GM21360 (cell line): ENCODE results near the gene PTH.
A peak's percentile ranks its signal among the peaks of the same experiment; 100 is the strongest.

Source experiments
- ATAC-seq: cut with Tn5 transposase; IDR thresholded peaks from one replicate; pipeline ENCODE4 v1.9.1; 2021; ENCODE audit warnings: mild to moderate bottlenecking, moderate library complexity; ENCODE audit not compliant: unreplicated experiment

Gene PTH

DNA sequence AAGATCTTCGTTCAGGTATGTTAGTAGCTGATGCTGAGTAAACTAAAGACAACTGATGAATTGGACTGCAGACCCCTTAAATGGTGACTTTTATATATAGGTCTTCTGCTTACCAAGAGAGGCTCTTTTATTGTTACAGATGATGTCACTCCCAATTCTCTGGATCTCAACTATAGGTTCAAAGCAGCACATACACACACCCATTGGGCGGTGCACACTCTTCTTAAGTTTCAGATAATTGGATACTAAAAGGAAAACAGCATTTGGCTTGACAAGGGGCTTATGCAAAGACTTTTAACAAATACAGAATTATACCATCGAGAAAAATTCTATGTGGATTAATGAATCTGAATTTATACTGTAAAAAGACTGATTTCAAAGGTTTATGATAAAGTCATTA lies at the start of gene PTH:
Gene PTH (minus strand): TSS at position 69 of the 400 bp plus-strand sequence. CDS start 3,142 bp downstream, outside the sequence.
- ATAC-seq, result no peak

DNA sequence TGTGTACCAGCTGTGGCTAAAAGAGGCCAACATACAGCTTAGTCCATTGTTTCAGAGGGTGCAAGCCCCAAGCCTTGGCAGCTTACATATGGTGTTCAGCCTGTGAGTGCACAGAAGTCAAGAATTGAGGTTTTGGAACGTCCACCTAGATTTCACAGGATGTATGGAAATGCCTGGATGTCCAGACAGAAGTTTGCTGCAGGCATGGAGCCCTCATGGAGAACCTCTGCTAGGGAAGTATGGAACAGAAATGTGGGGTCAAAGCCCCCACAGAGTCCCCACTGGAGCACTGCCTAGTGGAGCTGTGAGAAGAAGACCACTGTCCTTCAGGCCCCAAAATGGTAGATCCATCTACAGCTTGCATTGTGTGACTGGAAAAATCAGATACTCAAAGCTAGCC lies 42.2 kb upstream of the PTH start:
- ATAC-seq, result no peak

DNA sequence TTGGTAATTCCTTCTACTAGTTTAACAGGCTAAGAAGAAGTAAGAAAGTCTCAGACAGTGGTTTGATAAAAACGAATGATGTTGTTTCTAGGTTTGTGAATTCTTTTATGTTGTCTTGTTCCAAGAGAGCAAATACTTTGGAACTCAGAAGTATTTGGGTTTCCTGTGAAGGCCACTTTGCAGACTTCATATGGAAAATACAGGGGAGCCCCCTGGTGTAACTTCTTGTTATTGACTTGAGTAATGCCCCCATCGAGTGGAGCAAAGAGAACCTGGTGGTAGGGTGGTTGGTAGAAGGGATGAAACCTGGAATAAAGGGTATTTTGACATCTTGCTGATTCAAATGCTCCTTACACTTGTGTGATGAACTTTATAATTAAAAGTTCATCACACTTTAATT lies 40.0 kb upstream of the PTH start:
- ATAC-seq, result no peak

DNA sequence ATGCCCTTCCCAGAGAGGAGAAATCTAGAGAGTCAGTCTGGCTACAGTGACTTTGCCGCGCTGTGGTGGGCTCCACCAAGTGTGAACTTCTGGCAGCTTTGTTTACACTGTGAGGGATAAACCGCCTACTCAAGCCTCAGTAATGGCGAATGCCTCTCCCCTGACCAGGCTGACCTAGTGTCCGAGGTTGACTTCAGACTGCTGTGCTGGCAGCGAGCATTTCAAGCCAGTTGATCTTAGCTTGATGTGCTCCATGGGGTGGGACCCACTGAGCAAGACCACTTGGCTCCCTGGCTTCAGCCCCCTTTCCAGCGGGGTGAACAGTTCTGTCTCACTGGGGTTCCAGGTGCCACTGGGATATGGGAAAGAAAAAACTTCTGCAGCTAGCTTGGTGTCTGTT lies 38.6 kb upstream of the PTH start:
- no peak for ATAC-seq

DNA sequence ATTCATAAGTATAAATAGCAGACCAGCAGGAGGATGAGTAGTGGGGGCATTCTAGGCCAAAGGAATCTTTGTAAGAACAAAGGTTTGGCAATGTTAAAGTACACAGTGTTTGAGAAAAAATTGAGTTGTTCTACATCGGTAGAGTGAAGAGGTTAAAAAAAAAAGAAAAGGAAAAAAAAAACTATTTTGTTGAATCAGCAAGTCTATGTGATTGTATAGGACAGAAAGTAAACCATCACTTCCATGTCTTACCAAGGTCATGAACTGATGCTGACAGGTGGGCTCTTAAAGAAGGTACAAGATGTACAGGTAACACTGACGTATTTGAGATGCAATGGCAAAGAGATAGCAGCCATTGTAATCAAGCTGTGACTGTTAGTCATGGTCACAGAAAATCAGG lies 29.5 kb upstream of the PTH start:
- ATAC-seq, result no peak

DNA sequence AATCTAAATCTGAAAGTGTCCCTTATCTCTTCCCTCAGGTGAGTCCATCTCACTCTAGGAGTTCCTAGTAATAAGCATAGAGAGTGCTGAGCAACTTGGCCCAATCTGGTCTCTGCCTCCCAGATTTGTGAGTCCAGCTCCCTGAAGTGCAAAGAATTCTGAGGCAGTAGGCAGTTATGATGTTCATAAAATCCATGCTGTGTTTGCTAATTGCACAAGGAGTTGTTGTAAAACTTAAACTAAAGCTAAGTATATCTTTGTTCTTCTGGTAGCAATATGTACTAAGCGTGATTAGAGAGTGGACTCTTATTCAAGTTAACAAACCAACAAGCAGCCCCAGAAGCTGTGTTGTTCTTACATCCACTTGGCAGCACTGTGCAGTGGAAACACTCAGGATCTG lies 7.6 kb upstream of the PTH start:
- ATAC-seq, result no peak

DNA sequence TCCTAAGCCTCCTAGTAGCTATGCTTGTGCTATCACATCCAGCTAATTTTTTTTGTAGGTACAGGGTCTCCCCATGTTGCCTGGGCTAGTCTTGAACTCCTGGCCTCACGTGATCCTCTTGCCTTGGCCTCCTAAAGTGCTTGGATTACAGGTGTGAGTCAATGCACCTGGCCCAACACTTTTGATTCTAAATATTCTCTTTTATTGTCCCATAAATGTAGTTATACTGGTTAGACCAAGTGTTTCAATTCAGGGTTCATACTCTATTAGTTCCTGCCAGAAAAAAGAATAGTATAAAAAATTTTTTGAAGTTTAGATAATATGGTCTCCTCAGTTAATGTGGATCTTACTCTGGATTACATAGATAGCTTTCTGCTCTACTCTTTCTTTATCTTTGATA lies 6.7 kb upstream of the PTH start:
- no peak for ATAC-seq

DNA sequence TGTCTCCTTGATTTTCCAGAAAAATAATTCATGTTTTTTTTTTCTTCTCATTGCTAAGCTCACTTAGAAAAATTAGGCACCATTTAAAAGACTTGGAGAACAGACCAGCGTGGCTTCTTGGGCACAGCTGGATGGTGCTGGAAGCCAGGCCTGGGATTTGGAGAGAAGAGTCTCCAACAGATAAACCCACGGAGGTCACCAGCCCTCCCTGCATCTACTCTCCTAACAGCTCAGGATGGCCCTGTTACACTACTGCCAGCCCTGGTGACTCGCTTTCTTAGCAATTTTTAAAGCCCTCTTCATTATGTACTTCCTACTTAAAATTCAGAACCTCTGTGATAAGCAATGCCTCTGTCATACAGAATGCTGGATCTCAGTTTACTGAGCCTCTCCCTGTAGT lies 1.7 kb downstream of the PTH start:
- no peak for ATAC-seq

DNA sequence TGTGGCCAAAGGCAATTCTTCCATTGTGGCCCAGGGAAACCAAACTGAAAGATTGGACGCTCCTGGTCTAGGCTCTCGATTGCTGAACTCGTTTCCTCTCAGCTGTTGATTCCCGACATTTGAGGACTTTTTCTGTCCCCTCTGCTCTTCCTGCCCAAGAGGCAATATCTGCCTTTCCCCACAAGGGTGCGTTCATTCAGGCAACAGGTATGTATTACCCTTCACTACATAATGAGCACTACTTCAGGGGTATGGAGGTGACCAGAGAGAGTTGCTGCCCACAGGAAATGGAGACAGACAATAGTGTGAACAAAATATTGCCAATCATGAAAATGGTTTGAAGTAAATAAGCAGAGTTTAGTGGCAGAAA lies 8.2 kb downstream of the PTH start:
- ATAC-seq, result peak; percentile 66

DNA sequence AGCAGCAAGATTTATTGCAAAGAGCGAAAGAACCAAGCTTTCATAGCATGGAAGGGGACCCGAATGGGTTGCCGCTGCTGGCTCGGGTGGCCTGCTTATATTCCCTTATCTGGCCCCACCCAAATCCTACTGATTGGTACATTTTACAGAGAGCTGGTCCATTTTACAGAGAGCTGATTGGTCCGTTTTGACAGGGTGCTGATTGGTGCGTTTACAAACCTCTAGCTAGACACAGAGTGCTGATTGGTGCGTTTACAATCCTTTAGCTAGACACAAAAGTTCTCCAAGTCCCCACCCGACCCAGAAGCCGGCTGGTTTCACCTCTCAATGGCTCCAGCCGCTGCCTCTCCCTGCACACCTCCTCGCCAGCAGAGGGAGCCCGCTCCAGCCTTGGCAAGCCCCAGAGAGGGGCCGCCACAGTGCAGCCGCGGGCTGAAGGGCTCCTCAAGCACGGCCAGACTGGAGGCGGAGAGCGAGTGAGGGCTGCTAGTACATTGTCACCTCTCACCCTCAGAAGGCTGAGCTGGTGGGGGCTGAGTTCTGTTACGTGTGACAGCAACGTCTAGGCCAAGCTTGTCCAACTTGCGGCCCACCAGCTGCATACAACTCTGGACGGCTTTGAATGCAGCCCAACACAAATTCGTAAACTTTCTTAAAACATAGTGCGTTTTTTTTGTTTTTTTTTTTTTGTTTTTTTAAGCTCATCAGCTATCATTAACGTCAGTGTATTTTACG lies 8.7 kb downstream of the PTH start:
- peak; percentile 89 for ATAC-seq

DNA sequence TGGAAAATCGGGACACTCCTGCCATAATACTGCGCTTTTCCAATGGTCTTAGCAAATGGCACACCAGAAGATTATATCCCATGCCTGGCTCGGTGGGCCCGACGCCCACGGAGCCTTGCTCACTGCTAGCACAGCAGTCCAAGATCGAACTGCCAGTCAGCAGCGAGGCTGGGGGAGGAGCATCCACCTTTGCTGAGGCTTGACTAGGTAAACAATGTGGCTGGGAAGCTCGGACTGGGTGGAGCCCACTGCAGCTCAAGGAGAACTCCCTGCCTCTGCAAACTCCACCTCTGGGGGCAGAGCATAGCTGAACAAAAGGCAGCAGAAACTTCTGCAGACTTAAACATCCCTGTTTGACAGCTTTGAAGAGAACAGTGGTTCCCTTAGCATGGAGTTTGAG lies 15.6 kb downstream of the PTH start:
- no peak for ATAC-seq

DNA sequence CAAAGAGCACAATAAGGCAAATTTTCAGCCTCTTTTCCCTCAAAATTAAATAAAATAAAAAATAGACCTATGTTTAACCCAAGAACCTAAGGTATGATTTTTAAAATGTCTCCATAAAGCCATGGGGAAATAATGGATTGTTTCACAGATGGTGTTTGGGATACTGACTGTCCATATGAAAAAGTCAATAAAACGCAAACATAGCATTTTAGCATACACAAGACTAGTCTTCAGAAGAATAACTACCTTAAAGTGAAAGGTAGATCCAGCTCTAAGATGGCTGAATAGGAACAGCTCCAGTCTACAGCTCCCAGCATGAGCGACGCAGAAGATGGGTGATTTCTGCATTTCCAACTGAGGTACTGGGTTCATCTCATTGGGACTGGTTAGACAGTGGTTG lies 16.1 kb downstream of the PTH start:
- no peak for ATAC-seq

DNA sequence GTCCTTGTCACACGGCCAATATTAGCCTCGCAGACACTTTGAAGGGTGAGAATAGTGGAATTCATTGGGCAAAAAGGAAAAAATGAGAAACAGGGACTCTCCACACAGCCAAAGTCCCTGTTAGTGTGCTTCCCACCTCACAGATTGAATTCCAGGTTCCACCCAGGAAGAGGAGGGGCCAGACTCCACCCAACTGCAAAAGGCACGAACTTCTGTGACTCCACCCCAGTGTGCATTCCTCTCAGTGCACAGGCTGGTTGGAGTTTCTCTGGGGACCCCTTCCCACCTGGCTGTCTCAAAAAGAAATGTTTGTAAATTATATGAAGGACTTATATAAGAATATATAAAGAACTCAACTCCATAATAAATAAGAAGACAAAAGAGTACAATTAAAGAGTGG lies 20.7 kb downstream of the PTH start:
- no peak for ATAC-seq

DNA sequence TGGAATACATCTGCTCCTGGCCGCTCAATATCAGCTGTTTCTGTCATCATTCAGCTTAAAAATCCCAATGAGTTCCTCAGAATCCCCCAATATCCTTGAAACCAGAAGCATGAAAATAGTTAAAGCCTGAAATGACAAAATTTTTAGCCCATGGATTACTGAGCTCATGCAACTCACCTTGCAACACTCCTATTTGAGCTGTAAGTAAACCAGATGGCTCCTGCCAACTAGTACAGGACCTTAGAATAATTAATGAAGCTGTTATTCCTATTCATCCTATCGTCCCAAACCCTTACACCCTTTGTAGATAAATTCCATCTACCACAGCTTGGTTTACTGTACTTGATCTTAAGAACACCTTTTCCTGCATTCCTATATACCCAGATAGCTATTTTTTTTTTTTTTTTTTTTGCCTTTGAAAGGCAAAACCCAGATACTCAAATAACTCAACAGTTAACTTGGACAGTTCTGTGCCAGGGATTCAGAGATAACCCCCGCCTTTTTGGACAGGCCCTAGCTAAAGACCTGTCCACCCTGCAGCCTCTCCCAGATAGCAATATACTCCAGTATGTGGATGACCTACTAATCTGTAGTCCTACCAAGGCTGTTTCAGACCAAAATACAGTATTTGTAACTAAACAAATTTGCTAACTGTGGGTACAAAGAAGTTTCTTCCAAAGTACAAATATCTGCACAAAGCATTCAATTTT lies 22.6 kb downstream of the PTH start:
- ATAC-seq, result no peak

DNA sequence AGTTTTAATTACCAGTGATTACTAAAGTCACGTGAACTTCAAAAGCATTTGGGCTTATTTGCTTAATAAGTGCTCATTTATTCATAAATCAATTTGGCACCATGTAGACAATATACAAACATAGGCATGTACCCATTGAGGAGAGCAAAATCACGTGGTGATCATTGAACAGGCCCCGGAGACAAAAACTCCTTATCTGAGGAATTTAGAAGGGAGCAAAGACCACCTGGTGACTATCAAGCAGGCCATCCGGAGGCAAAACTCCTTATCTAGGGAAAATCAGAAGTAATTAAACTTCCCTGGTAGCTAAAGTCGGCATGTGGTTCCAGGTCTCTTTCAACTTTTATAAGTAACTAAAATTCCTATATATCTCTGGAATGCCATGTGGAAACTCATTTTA lies 27.0 kb downstream of the PTH start:
- ATAC-seq, result no peak

DNA sequence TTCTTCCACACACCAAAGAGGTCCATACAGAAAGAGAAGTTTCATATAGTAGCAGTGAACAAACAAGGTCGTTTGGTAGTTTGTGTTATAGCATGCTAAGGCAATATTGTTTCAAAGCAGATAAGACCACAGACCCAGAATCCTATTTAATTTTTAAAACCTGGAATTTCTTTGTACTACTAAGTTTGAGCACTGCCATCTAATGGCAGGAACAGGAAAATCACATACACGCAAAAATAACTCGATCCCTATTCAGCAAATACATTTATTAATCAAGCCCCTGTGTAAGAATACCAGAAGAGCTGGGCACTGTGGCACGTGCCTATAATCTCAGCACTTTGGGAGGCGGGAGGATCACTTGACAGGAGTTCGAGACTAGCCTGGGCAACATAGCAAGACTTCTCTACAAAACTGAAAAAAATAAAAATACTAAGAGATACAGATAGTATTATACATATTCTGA lies 29.9 kb downstream of the PTH start:
- ATAC-seq, result no peak

DNA sequence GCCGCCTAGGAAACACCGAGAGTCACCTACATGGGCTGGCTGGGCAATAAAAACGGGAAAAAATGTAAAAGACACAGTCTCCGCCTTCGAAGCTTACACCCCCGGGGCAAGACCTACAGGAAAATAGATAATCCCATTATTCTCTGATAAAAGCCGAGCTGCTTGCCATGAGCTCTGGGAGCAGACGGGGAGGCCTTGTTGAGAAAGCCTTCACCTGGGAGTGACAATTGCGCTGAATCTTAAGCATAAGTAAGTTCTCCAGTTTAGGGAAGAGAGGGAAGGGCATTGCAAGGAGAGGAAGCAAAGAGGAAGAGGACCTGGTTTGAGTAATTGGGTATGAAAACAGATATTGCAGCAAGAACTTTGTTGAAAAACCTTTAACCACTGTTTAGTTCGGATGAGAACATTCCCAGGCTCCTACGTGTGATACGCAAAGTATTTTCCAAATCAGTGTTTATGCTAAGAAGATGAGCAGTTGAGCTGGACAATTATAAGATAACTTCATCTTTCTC lies 32.0 kb downstream of the PTH start:
- no peak for ATAC-seq

DNA sequence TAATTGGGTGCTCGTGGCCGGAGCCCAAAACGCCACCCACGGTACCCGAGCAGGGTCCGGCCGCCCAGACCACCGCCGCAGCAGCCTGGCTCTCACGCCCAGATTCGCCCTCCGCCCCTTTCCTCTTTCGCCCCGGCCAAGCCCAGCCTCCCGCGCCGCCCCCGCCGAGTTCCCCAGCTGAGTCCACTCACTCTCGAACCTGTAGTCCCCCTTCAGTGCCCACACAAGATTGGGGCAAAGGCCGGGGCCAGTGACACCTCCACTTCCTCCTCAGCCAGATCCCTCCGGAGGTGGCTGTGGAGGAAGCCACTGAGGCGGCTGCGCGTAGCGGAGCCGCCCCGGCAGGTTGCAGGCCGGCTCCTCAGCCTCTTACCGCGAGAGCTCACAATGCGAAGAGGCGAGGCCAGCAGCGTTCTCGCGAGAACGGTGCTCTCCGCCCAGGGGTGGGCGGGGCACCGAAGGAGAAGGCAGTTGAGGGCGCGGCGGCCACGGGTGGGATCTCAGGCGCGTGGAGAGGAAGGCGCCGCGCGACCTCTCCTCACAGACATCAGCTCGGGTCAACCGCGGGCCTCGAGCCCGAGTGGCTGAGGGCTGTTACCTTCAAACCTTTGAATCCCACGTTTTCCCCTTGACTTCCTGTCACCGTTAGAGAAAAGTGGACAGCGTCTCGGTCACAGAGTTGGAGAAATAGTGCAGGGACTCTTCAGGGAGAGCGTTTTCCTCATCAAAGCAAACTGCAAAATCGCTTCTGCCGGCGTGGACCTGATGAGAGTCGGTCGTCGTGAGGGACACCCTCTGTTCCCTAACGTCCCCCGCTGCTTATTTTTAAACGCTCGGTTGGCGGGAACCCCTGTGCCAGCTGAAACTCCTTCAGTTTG lies 32.7 kb downstream of the PTH start, which contains the start of gene BTBD10:
Gene BTBD10 (minus strand): TSS at position 322 of the 878 bp plus-strand sequence. CDS start 18,098 bp downstream, outside the sequence.
- ATAC-seq, result peak; percentile 97

DNA sequence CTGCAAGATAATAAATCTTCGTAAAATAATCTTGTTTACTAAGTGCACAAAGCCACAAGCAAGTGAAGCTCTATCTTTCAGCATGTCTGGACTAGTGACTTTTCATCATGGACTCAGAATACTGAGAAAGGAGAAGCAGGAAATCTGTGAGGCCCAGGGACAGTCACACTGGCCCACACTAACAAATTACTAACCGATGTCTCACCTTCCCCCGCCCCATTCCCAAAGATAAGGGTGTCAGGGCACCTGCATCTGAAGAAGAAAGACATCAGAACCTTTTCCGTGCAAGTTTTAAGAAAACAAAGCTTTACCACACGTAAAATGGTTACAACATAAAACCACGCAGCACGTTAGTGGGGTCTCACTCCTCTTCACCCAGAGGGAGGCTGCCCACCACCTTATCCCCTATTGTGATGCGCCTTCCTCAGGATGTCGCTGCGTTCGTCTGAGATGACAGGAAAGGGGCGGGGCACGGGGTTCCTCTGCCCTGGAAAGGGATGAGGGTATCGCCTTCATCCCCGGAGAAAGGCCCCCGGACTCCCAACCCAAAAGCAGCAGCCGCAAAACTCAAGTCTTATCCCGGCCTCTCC lies 33.4 kb downstream of the PTH start:
- ATAC-seq, result peak; percentile 35

DNA sequence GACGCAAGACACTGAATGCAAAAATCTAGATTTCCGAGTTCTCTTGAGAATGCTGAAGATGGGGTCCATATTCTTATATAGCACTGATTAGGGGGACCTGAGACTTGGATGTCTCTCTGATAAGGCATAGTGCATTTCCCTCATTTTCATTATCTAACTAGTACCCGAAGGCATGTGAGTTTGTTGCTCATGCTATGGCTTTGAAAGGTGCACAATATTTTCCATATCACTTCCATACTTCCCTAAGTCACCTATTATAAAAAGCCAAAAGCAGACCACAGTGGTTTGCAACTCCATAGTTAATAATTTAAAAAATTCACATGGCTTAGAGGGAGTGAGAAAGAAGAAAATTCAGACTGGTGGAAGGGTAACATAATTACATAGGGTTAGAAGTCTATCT lies 34.5 kb downstream of the PTH start:
- no peak for ATAC-seq

DNA sequence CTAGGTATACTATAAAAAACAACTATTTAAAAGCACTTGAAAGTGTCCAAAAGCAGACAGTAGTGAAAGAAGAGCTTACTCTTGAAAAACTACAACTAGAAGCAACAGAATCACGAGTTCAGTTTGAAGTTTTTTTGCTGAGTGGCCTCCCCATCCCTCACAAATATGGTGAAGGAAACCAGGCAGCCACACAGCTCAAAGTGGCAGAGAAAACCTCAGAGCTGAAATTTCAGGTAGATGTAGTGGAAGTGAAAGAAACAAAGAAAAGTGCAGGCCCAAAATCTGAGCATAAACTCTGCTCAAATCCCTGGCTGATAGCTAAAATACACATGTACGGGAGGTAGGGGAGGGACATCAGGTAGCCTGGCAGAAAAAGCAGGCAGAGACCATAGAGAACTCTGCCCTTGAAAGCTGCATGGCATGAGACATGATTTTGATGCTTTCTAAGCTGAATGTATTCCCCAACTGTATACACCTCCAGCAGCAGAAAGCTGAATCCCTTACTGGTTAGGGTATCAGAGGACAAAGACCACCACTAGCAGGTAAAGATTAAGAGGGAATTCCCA lies 44.9 kb downstream of the PTH start:
- no peak for ATAC-seq
